Hepatocyte (in vitro differentiated cells): ENCODE measurements around the gene CLIP1. TPM values are rescaled to one million over a fixed set of nuclear protein-coding genes. Genes with fewer than 3 reads are reported as not detected.

Source experiments
- DNase-seq: peaks from one replicate; pipeline ENCODE4 v3.0.0-alpha.2; 2016; ENCODE audit warnings: low spot score
- H2AFZ ChIP-seq: fragments of 200-600 bp; sonication (generic); 2 replicates; pipeline ENCODE4 v1.6.0; 2016; ENCODE audit warnings: antibody characterized with exemption, mild to moderate bottlenecking
- H3K27ac ChIP-seq: fragments of 200-600 bp; sonication (generic); 2 replicates; pipeline ENCODE4 v1.5.1; 2016; ENCODE audit warnings: mild to moderate bottlenecking
- H3K27me3 ChIP-seq: fragments of 200-600 bp; sonication (generic); 2 replicates; pipeline ENCODE4 v1.6.1; 2016
- H3K36me3 ChIP-seq: fragments of 200-600 bp; sonication (generic); replicated peaks from 2 replicates; pipeline ENCODE4 v1.5.1; 2016; ENCODE audit warnings: low read depth; ENCODE audit not compliant: insufficient read depth
- H3K4me1 ChIP-seq: fragments of 200-600 bp; sonication (generic); 2 replicates; pipeline ENCODE4 v1.5.1; 2016; ENCODE audit warnings: mild to moderate bottlenecking, moderate library complexity; ENCODE audit not compliant: insufficient read depth
- H3K4me2 ChIP-seq: fragments of 200-600 bp; sonication (generic); 2 replicates; pipeline ENCODE4 v1.6.0; 2016
- H3K4me3 ChIP-seq: fragments of 200-600 bp; sonication (generic); 2 replicates; pipeline ENCODE4 v1.5.1; 2016; ENCODE audit warnings: mild to moderate bottlenecking
- H3K79me2 ChIP-seq: fragments of 200-600 bp; sonication (generic); 2 replicates; pipeline ENCODE4 v1.6.0; 2017; ENCODE audit warnings: mild to moderate bottlenecking
- H3K9me2 ChIP-seq: fragments of 200-600 bp; sonication (generic); replicated peaks from 2 replicates; pipeline ENCODE4 v1.6.0; 2017; ENCODE audit warnings: mild to moderate bottlenecking; ENCODE audit not compliant: insufficient read depth
- H3K9me3 ChIP-seq: fragments of 200-600 bp; sonication (generic); 2 replicates; pipeline ENCODE4 v1.5.1; 2016; ENCODE audit warnings: low read depth, mild to moderate bottlenecking
- H4K20me1 ChIP-seq: fragments of 200-600 bp; sonication (generic); 2 replicates; pipeline ENCODE4 v1.6.0; 2016; ENCODE audit warnings: mild to moderate bottlenecking; ENCODE audit not compliant: insufficient read depth, poor library complexity, severe bottlenecking
- CTCF ChIP-seq: fragments of 200-600 bp; sonication (generic); IDR thresholded peaks from 2 replicates; pipeline ENCODE4 v1.5.1; 2016; ENCODE audit warnings: antibody characterized with exemption, mild to moderate bottlenecking; ENCODE audit not compliant: poor library complexity
- EZH2 ChIP-seq: fragments of 200-600 bp; sonication (generic); IDR thresholded peaks from 2 replicates; pipeline ENCODE4 v1.6.1; 2016; ENCODE audit warnings: antibody characterized with exemption, mild to moderate bottlenecking, borderline replicate concordance
- EZH2phosphoT487 ChIP-seq: fragments of 200-600 bp; sonication (generic); IDR thresholded peaks from one replicate; pipeline ENCODE4 v1.6.1; 2018; ENCODE audit warnings: antibody characterized with exemption, mild to moderate bottlenecking, low read depth, moderate library complexity; ENCODE audit not compliant: unreplicated experiment, severe bottlenecking
- WGBS: methylation state at CpG from one replicate; pipeline ENCODE4 v1.1.6; 2016; ENCODE audit warnings: low lambda C conversion rate; ENCODE audit errors: missing lambda C conversion rate; 5-methylcytosine and 5-hydroxymethylcytosine counted together
- polyA plus RNA-seq: library from polyadenylated mRNA; unstranded; fragments of >200 nt; fragmentation: Nextera tagmentation; extraction: Ambion mirVana; gene quantifications from 2 replicates; pipeline ENCODE4 v1.2.1, GENCODE V29; 2016
- total RNA-seq: library from RNA; depleted of rRNA; stranded (reverse); fragments of >200 nt; gene quantifications from 2 replicates; pipeline ENCODE4 v1.2.3, GENCODE V29; 2014

Gene CLIP1
- total and polyA plus RNA-seq, 2 experiments from 2014 or later: 38.0 to 45.2 TPM

GRCh38 chr12:122333142-122334087 lies 89.1 kb downstream of the CLIP1 start:
- no peak overlapping the region for H3K27ac ChIP-seq
- no peaks in the 10 kb centered on the region for H3K9me2 ChIP-seq
- no peak for DNase-seq
- H3K4me3 ChIP-seq: no peak overlapping the region
- TF ChIP-seq CTCF (no peak), EZH2 (no peak), EZH2phosphoT487 (no peak)
- H3K9me3 ChIP-seq: no peaks in the 10 kb centered on the region
- H2AFZ ChIP-seq: no peak overlapping the region
- no peak overlapping the region for H3K4me2 ChIP-seq
- H3K79me2 ChIP-seq: no peaks in the 10 kb centered on the region
- WGBS: 94% methylated on average over 14 of the region's 14 CpGs
- H3K27me3 ChIP-seq: no peaks in the 10 kb centered on the region
- no peaks in the 10 kb centered on the region for H3K4me1 ChIP-seq
- no peaks in the 10 kb centered on the region for H4K20me1 ChIP-seq
- no peaks in the 10 kb centered on the region for H3K36me3 ChIP-seq

- no peaks in the 10 kb centered on the region for H3K4me1 ChIP-seq
- no peak overlapping the region for H3K4me3 ChIP-seq
- WGBS: 87% methylated on average over 18 of the region's 18 CpGs
- H2AFZ ChIP-seq: no peak overlapping the region
- peak overlapping the region; percentile 74 for H3K27ac ChIP-seq
- no peak overlapping the region for H3K4me2 ChIP-seq
- no peaks in the 10 kb centered on the region for H4K20me1 ChIP-seq
- TF ChIP-seq EZH2 (no peak), EZH2phosphoT487 (no peak), CTCF (no peak)
- H3K36me3 ChIP-seq: no peaks in the 10 kb centered on the region
- DNase-seq: peak; percentile 7
- H3K9me3 ChIP-seq: no peaks in the 10 kb centered on the region
- no peaks in the 10 kb centered on the region for H3K9me2 ChIP-seq
- H3K79me2 ChIP-seq: no peaks in the 10 kb centered on the region
- H3K27me3 ChIP-seq: no peaks in the 10 kb centered on the region
Observed at GRCh38 chr12:122327494-122328385, 94.7 kb downstream of the CLIP1 start.

GRCh38 chr12:122327014-122327413 lies 95.5 kb downstream of the CLIP1 start:
- Histone ChIP-seq H3K36me3 (no peaks in the 10 kb centered on the region), H3K27ac (peak overlapping the region; percentile 74)
- 89% methylated on average over 1 of the region's 1 CpG for WGBS

More at GRCh38 chr12:122327014-122327413, 95.5 kb downstream of the CLIP1 start:
- Histone ChIP-seq H3K9me3 (no peaks in the 10 kb centered on the region), H3K27me3 (no peaks in the 10 kb centered on the region), H2AFZ (no peak overlapping the region), H3K9me2 (no peaks in the 10 kb centered on the region), H3K4me2 (no peak overlapping the region), H3K79me2 (no peaks in the 10 kb centered on the region), H3K4me3 (no peak overlapping the region), H4K20me1 (no peaks in the 10 kb centered on the region), H3K4me1 (no peaks in the 10 kb centered on the region)
- TF ChIP-seq EZH2: no peak
- TF ChIP-seq CTCF: no peak
- no peak for TF ChIP-seq EZH2phosphoT487
- no peak for DNase-seq
